OCI-LY7 (cell line): ENCODE data around the gene TLE5.

Source experiments
- CTCF ChIP-seq: fragments of 200-600 bp; sonication (generic); conservative IDR thresholded peaks from 2 replicates; pipeline ENCODE4 v1.5.1; 2014; ENCODE audit warnings: mild to moderate bottlenecking, antibody characterized with exemption, low read length, moderate library complexity, mixed read lengths
- EZH2phosphoT487 ChIP-seq: fragments of 200-600 bp; sonication (generic); IDR thresholded peaks from 2 replicates; pipeline ENCODE4 v1.6.1; 2018; ENCODE audit warnings: low read depth, borderline replicate concordance, mild to moderate bottlenecking, mixed run types, antibody characterized with exemption, low read length, moderate library complexity, mixed read lengths

- TF ChIP-seq EZH2phosphoT487 (no peak), CTCF (no peak)
Measured at GRCh38 chr19:3035542-3036118, 26.7 kb downstream of the TLE5 start.
